Measurements from ENCODE around the gene IGLL5. TPM values are rescaled to one million over a fixed set of nuclear protein-coding genes. Genes with fewer than 3 reads are reported as not detected.

The IGLL5 gene
- total and polyA plus RNA-seq, 8 donors = 2.0 to 53.1 (median 19.8) TPM; not detected in 2

DNA sequence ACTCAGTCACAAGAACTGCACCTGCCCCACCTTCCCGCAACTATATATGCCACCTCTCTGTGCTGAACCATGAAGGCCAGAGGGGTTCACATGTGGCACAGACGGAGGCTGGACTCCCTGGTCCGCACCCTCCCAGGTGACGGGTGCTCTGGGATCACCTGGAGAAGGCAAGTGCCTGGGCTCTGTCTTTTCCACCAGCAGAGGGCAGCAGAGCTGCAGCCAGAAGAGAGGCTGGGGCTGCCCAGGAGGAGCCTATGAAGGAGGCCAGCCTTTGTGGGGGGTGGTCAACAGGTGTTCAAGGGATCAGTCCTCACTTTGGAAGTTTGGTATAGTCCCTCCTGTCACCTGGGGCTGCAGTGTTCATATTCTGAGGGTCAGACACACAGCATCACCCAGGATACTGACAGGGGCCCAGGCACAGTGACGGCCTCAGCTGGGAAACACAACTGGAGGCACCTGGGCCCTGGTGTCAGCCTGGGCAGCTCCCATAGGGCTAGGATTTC lies 39.2 kb upstream of the IGLL5 start:
- no peak overlapping the region for H3K4me3 ChIP-seq
- WGBS, 5 donors = 11 to 30% (median 27%) methylated on average over 3 to 5 of the region's 5 CpGs
- H3K27me3 ChIP-seq = peaks cover 0 to 30% (median 0%) of the 10 kb centered on the region in 3 donors
- H3K4me1 ChIP-seq = no peaks in the 10 kb centered on the region
- peak; percentile 78 to 83 for DNase-seq
- intact Hi-C loops (cut with DNase I; ENCODE audit: low total_unique reads) = no loop called here
- H3K36me3 ChIP-seq = no peaks in the 10 kb centered on the region
- H3K9me3 ChIP-seq = no peaks in the 10 kb centered on the region
- TF ChIP-seq, protein P1, sequence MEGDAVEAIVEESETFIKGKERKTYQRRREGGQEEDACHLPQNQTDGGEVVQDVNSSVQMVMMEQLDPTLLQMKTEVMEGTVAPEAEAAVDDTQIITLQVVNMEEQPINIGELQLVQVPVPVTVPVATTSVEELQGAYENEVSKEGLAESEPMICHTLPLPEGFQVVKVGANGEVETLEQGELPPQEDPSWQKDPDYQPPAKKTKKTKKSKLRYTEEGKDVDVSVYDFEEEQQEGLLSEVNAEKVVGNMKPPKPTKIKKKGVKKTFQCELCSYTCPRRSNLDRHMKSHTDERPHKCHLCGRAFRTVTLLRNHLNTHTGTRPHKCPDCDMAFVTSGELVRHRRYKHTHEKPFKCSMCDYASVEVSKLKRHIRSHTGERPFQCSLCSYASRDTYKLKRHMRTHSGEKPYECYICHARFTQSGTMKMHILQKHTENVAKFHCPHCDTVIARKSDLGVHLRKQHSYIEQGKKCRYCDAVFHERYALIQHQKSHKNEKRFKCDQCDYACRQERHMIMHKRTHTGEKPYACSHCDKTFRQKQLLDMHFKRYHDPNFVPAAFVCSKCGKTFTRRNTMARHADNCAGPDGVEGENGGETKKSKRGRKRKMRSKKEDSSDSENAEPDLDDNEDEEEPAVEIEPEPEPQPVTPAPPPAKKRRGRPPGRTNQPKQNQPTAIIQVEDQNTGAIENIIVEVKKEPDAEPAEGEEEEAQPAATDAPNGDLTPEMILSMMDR (IDR thresholded peaks at IDR 0.05) = peak in 5 of 7 experiments; percentile 62 to 84 (median 72)
- no peak for TF ChIP-seq POLR2AphosphoS5 (IDR thresholded peaks at IDR 0.05)
- H3K27ac ChIP-seq = no peak overlapping the region

DNA sequence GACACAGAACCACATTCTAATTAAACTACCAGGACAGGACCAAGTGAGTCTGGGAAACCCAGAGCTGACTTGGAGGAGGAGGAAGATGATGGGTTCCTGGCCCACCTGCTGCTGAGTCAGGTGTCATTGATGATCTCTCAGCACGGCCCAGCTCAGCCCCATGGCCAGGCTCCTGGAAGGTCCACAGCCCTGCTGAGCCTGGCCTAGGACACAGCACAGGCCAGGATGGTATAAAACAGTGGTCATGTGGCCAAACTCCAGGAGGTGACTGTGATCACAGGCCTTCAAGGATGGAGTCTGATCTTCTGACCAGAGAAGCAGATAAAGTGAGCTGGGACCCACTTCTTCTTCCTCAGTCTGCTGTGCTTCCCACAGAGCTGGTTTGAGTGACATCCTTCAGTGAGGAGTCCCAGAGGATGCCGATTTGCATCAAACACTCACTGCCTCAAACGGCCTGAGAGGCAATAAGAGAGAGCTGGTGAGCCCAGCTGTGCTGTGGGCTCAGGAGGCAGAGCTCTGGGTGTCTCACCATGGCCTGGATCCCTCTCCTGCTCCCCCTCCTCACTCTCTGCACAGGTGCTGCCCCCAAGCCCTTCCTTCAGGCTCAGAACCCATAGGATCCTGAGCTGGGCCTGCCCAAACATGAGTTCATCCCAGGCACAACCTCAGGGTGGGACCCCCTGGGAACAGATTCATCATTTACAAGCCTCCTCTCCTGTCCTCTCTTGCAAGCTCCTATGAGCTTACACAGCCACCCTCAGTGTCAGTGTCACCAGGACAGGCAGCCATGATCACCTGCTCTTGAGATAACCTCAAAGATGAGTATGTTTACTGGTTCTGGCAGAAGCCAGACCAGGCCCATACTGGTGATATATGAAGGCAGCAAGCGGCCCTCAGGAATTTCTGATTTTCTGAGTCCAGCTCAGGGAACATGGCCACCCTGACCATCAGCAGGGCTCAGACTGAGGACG lies 37.7 kb upstream of the IGLL5 start:
- H3K27ac ChIP-seq = no peak overlapping the region
- H3K36me3 ChIP-seq = no peaks in the 10 kb centered on the region
- H3K4me3 ChIP-seq = no peak overlapping the region
- WGBS, 5 donors = 65 to 84% (median 72%) methylated on average over 4 to 5 of the region's 5 CpGs
- no peaks in the 10 kb centered on the region for H3K4me1 ChIP-seq
- no peak for DNase-seq
- no peaks in the 10 kb centered on the region for H3K9me3 ChIP-seq
- intact Hi-C loops (cut with DNase I; ENCODE audit: low total_unique reads) = loop anchor here (5.0 to 10.0 kb wide), 2 partner anchors 102 to 285 kb away; no protein-coding TSS in a partner anchor
- no peak for TF ChIP-seq POLR2AphosphoS5 (IDR thresholded peaks at IDR 0.05)
- TF ChIP-seq POLR2A (IDR thresholded peaks at IDR 0.05) = no peak
- no peak for TF ChIP-seq EP300 (IDR thresholded peaks at IDR 0.05)
- TF ChIP-seq, protein P1 (IDR thresholded peaks at IDR 0.05) = no peak
- peaks cover 0 to 42% (median 0%) of the 10 kb centered on the region in 3 donors for H3K27me3 ChIP-seq

DNA sequence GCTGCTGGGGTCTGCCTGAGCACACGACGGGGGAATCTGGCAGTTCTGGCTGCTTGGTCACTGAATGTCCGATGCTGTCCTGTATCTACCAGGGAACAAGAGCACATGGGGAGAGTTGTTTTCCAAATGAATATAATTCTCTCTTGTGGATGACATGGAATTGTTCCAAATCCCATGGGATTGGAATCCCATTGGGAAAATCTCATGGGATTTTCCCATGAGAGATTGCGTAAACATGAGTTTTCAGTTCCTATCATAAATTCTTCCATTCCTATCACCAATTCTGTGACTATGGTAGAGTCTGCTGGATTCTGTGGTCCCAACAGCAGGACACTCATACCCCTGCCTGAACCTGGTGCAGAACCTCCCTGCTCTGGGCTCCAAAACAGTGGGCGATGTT lies 35.6 kb upstream of the IGLL5 start:
- Histone ChIP-seq H3K27ac (no peak overlapping the region), H3K36me3 (no peaks in the 10 kb centered on the region), H3K27me3 (peaks cover 0 to 61% (median 6%) of the 10 kb centered on the region in 3 donors), H3K9me3 (no peaks in the 10 kb centered on the region), H3K4me1 (no peaks in the 10 kb centered on the region), H3K4me3 (no peak overlapping the region)
- no peak for DNase-seq
- TF ChIP-seq, protein P1 (IDR thresholded peaks at IDR 0.05) = no peak
- TF ChIP-seq EP300 (IDR thresholded peaks at IDR 0.05) (no peak), POLR2AphosphoS5 (IDR thresholded peaks at IDR 0.05) (no peak), POLR2A (IDR thresholded peaks at IDR 0.05) (no peak)
- intact Hi-C loops (cut with DNase I; ENCODE audit: low total_unique reads) = loop anchor here (5.0 to 10.0 kb wide), 2 partner anchors 100 to 283 kb away; no protein-coding TSS in a partner anchor
- 75 to 88% (median 82%) methylated on average over 4 to 5 of the region's 5 CpGs for WGBS, 5 donors

DNA sequence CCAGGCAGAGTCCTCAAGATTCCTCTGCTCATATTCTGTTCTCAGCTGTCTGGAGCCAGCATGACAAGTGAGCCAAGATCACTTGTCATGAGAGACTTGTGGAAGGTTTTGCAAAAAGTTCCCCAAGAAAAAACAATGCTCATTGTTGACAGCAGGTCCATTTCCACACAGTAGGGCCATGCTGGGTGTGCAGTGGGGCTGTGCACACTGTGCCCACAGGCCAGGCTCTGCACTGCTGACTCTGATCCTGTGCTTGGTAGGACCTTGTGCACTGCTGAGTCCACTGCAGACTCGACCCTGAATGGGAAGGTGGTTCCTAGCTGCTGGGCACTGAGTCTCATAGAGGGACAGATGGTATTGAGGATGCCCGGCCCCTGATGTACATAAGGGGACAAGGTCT lies 33.9 kb upstream of the IGLL5 start:
- H3K4me1 ChIP-seq = no peaks in the 10 kb centered on the region
- WGBS, 5 donors = 53 to 63% (median 59%) methylated on average over 2 of the region's 2 CpGs
- DNase-seq = no peak

More for the DNA sequence above, 33.9 kb upstream of the IGLL5 start:
- Histone ChIP-seq H3K27ac (no peak overlapping the region), H3K4me3 (no peak overlapping the region), H3K27me3 (peaks cover 0 to 66% (median 6%) of the 10 kb centered on the region in 3 donors), H3K9me3 (no peaks in the 10 kb centered on the region), H3K36me3 (no peaks in the 10 kb centered on the region)
- intact Hi-C loops (cut with DNase I; ENCODE audit: low total_unique reads) = loop anchor here (5.0 to 10.0 kb wide), 2 partner anchors 99 to 281 kb away; no protein-coding TSS in a partner anchor
- TF ChIP-seq POLR2A (IDR thresholded peaks at IDR 0.05) = no peak
- no peak for TF ChIP-seq EP300 (IDR thresholded peaks at IDR 0.05)
- TF ChIP-seq, protein P1 (IDR thresholded peaks at IDR 0.05) = no peak

Measured in stomach (tissue), 9 donors.